Suppressor macrophage treated with lipopolysaccharide for 4 hours (primary cell): Measurements from ENCODE around the gene NSMCE1.
"Not testable (repeated sequence)": the region's sequence is repeated elsewhere in the genome, so short reads cannot be mapped to it uniquely, and the experiment has no call there.

ENCODE experiments used
- DNase-seq: peaks from one replicate; pipeline ENCODE4 v3.0.0-alpha.2; 2020

NSMCE1 gene

GRCh38 chr16:27208796-27209195 lies 59.8 kb downstream of the NSMCE1 start:
- no peak for DNase-seq

- no peak for DNase-seq
Observed at GRCh38 chr16:27208081-27208680, 60.4 kb downstream of the NSMCE1 start.

DNA sequence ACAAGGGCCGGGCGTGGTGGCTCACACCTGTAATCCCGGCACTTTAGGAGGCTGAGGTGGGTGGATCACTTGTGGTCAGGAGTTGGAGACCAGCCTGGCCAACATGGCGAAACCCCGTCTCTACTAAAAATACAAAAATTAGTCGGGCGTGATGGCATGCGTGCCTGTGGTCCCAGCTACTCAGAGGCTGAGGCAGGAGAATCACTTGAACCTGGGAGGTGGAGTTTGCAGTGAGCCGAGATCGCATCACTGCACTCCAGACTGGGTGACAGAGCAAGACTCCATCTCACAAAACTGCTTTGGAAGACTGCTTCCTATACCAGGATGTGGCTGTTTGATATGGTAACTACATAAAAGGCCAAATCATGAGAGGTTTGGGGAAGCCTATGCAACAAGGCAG lies 61.5 kb downstream of the NSMCE1 start:
- not testable (repeated sequence) for DNase-seq

DNA sequence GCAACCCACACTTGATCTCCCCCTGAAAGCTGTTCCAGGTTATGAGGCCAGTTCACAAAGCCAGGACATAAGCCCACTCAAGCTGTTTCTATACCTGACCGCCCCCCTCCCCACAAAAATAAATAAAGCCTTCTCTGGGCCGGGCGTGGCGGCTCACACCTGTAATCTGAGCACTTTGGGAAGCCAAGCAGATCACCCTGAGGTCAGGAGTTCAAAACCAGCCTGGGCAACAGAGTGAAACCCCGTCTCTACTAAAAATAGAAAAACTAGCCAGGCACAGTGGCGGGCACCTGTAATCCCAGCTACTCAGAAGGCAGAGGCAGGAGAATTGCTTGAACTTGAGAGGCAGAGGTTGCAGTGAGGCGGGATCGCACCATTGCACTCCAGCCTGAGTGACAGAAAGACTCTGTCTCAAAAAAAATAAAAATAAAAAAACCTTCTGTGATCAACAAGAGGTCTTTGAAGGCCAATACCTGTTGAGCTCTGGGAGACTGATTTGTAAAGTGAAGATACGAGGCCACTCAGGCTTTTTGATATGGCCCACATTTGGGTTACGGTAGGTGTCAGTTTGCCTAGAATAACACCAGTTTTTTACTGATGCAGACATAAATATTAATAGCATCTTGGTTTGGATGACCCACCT lies 63.0 kb downstream of the NSMCE1 start:
- no peak for DNase-seq

DNA sequence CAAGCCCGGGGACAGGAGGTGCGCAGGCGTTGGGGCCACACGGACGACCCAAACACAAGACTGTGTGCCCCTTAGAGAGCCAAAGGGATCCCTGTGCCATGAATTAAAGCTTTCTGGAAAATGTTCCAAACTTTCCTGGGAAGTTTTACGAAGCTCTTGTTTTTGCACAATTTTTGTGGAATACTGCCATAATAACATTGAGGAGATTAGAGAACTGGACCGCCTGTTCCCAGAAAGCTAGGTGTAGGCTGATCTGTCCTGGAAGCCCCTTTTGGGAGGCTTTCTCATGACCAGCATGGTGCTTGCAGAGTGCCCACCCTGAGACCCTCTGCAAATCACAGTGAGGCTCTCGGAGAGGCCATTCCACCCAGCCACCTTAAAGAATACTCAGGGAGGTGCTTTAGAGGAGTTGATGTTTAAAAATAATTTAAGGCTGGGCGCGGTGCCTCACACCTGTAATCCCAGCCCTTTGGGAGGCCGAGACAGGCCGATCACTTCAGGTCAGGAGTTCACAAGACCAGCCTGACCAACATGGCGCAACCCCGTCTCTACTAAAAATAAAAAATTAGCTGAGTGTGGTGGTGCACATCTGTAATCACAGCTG lies 64.2 kb downstream of the NSMCE1 start:
- DNase-seq: no peak

GRCh38 chr16:27203507-27204311 lies 64.9 kb downstream of the NSMCE1 start, which contains the start of gene KDM8:
Gene KDM8 (plus strand): TSS chr16:27203526. CDS start chr16:27210124, 6,598 bp downstream.
- peak; percentile 100 for DNase-seq

- DNase-seq: peak; percentile 89
Observed at GRCh38 chr16:27202923-27203506, 65.6 kb downstream of the NSMCE1 start.

- DNase-seq: not testable (repeated sequence)
Observed at GRCh38 chr16:27200914-27201313, 67.7 kb downstream of the NSMCE1 start.

GRCh38 chr16:27199736-27200135 lies 68.8 kb downstream of the NSMCE1 start:
- peak; percentile 78 for DNase-seq

GRCh38 chr16:27199235-27199586 lies 69.4 kb downstream of the NSMCE1 start:
- no peak for DNase-seq

DNA sequence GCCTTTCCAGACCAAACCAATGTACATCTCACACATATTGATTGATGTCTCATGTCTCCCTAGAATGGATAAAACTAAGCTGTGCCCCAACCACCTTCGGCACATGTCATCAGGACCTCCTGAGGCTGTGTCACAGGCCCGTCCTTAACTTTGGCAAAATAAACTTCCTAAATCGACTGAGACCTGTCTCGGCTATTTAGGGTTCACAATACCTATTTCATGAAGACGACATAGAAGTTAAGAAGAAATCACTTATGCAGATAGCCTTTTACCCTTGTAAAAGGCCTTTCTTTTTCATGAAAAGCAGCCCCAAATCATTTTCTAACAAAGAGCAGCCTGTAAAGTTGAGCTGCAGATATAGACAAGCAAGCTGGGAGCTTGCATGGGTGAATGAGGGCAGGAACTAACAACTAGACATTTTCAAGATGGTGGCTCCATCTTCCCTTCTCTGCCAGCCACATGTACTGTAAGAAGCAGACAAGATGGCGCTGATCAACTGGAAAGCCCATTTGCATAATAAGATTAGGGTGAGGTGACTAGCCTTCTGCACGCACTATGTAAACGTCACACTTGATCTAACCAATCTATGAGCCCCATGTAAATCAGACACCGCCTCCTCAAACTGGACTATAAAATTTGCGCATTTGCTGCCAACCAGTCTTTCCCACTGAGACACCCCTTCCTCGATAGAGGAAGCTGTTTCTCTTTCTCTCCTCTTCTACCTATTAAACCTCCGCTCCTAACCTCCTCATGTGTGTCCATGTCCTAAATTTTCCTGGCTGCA lies 69.9 kb downstream of the NSMCE1 start:
- DNase-seq: no peak

DNA sequence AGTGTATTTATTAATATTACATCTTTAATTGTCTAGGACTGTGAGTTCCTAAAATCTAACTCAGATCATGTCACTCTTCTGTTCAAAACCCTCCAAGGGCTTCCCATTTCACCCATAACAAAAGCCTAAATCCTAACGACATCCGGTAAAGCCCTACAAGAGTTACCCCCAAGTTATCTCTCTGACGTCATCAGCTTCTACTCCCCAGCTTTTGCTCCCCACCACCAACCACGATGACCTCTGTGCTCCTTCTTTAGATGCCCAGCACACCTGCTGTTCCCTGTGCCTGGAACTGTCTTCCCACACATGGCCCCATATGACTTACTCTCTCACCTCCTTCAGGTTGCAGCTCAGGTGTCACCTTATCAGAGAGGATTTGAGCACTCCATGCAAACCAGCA lies 71.6 kb downstream of the NSMCE1 start:
- DNase-seq: no peak

DNA sequence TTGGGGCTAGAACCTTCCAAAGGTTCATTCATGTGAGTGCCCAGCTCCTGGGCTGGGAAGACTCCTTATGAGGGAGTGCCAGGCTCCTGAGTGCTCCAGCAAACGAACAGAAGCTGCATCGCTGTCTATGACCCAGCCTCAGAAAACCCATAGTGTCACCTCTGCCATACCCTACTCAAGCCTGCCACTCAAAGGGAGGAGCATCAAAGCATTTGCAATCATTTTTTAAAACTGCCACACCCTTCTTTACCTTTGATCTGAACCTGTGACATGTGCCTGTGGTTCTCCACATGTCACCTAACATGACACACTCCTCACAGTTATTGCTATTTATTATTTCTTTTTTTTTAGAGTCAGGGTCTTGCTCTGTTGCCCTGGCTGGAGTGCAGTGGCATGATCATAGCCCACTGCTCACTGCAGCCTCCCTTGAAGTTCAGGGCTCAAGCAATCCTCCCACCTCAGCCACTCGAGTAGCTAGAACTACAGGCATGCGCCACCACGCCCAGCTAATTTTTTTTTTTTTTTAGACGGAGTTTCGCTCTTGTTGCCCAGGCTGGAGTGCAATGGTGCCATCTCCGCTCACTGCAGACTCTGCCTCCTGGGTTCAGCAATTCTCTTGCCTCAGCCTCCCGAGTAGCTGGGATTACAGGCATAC lies 72.5 kb downstream of the NSMCE1 start:
- no peak for DNase-seq

DNA sequence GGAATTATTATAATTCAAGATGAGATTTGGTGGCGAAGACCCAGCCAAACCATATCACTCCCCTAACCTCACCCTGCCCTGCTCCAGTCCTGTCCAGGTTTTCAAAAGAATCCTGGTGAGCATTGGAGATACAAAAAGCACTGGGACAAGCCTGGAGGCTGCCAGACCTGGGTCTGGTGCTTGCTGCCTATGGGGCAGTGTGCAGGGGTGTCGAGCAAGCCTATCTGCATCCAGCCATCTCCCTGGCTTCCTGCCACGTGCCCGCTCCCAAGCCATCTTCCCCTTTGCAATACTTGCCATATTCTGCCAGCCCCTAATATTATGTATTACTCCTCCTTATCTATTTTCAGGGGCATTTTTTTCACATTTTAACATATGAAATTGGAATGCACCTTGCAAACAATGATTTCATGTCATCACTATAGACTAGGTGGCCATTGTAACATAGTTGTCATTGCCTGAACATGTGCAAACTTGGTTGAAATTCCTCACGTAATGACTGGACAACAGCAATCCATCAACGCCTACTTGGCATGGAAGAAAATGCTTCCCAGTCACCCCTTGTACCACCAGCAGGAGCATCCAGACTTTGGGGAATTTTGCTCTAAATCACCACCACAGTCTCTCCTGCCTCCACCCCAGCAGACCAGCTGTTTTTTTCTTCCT lies 73.4 kb downstream of the NSMCE1 start:
- DNase-seq: no peak

DNA sequence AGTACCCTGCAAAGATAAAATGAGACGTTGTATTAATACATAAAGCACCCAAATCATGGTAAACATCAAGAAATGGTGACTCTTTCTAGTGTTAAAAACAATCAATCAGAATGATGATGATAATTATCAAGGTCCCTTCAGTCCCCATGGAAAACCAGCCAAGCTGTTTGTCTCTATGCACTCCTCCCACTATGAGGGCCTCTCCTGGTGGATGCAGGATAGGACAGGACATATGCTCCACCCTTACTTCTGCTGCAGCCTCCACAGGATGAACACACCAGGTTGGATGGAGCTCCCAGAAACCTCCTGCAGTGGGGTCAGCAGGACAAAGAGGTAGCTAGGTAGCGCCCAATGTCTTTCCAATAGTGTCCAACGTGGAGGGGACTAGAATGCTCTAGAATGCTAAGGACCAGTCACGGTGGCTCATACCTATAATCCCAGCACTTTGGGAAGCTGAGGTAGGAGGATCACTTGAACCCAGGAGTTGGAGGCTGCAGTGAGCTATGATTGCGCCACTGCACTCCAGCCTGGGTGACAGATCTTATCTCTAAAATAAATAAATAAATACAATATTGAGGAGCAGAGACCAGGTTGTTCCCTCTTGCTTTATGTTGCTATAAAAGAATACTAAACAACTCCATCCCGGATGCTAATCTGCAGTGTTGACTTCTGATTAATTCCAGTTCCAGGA lies 75.1 kb downstream of the NSMCE1 start:
- no peak for DNase-seq

DNA sequence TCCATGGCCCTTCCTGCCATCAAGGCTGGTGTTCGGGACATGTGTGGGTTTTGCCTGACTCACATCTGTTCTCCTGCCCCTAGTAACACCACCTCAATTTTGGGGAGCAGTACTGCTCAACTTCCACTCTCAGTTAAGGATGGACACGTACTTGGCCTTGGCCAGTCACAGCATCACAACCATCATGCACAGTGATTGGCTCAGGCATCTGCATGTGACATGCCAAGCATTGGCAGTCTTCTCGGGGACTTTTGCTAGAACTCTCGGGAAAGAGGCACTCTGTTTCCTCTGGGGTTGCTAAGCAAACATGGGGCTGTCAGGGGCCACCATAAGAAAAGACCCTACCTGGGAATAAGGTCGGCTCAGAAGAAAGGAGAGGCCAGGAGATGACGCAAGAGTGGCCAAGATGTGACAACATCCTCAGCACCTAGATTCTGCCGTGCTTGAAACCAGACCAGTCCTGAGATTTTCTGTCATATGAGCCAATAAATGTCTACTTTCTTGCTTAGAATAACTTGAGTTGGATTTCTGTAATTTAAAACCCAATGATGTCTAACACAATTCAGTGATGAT lies 77.1 kb downstream of the NSMCE1 start:
- DNase-seq: no peak

- DNase-seq: no peak
Observed at GRCh38 chr16:27190316-27190871, 78.2 kb downstream of the NSMCE1 start.

GRCh38 chr16:27189335-27189972 lies 79.1 kb downstream of the NSMCE1 start:
- no peak for DNase-seq

GRCh38 chr16:27188633-27189032 lies 79.9 kb downstream of the NSMCE1 start:
- no peak for DNase-seq

GRCh38 chr16:27185776-27186130 lies 82.8 kb downstream of the NSMCE1 start:
- DNase-seq: peak; percentile 27
